T follicular helper cell (primary cell): ENCODE data around the gene MGRN1.

Experiments used
- DNase-seq: peaks from one replicate; pipeline ENCODE4 v3.0.0-alpha.2; 2020; ENCODE audit warnings: low read depth

The MGRN1 gene

GRCh38 chr16:4675864-4676786, 51.5 kb downstream of the MGRN1 start:
- peak; percentile 47 for DNase-seq

GRCh38 chr16:4676831-4677230, 52.2 kb downstream of the MGRN1 start:
- no peak for DNase-seq

GRCh38 chr16:4677390-4677789, 52.8 kb downstream of the MGRN1 start:
- no peak for DNase-seq

DNA sequence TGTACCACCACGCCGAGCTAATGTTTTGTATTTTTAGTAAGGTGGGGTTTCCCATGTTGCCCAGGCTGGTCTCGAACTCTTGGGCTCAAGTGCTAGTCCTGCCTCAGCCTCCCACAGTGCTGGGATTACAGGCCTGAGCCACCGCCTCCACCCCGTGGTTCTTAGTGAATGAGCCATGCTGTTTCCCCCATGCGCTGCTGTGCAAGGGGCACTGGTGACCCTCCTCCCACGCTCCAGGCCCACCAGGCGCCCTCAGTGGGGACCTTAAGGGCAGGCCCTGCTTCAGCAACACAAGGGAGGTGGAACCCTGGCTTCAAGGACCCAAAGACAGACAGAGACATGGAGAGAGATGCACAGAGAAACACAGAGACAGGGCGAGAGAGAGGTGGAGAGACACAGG, 53.4 kb downstream of the MGRN1 start:
- DNase-seq = no peak

GRCh38 chr16:4678596-4678995, 54.0 kb downstream of the MGRN1 start:
- DNase-seq = no peak

DNA sequence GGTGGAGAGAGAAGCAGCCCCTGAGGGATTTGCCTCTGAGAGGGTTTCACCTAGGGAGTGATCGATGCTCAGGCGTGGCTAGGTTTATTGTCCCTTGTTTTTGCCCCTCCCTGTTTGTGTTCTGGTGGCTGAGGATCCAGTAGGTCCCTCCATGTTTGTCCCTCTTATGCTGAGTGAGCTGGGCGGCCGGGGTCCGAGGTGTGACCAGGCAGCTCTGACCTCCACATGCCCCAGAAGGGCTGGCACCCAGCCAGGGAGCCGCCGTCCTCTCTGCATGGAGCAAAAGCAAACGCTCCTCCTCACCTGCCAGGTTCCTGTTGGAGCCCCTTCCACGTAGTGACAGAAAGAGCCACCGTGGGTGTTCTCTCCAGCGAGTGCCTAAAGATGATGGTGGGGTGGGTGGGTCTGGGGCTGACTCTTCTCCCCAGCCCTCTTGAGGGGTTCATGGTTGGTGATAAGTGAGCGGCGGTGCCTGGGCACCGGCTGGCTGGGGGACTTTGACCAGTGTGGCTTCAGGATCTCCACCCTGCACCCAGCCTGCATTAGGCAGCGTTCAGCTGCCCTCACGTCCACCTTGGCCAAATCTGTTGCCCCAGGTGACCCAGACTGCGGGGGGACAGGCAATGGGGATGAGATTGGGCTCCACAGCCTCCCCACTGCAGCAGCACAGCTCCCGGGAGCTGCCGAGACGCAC, 54.7 kb downstream of the MGRN1 start:
- DNase-seq = no peak

DNA sequence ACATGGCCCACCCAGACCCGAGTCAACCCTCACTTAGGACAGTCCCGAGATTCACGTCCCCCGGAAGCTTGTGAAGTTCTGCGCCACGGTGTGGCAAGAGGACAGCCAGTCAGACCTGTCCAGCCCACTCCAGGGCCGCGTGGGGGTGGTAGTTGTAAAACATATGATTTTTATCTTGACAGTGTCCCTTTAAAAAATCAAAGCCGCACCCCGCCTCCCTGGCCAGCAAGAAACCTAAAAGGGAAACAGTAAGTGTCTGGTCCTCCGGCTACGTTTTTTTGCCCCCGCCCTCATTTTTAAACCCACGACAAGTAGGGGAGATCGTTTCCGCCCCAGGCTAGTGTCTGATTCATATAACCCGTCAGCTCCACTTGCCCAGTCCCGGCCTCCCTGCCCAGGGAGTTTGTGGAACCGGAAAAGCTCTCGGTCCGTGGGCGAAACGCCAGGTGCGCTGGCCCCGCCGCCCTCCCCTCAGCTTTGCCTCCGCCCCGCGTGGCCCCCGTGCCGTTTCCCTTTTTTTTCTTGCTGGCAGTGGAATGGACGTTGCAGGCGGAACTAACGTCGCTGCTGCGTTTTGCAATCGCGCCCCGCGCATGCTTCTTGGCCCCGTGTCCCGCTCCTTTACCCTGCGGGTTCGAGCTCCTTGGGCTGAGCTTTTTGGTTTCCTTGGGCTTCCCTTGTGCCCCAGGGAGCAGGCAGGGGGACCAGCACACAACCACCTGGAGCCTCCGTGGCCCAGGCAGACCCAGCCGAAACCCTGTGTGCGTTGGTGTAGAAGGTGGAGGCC, 55.4 kb downstream of the MGRN1 start:
- DNase-seq = no peak

DNA sequence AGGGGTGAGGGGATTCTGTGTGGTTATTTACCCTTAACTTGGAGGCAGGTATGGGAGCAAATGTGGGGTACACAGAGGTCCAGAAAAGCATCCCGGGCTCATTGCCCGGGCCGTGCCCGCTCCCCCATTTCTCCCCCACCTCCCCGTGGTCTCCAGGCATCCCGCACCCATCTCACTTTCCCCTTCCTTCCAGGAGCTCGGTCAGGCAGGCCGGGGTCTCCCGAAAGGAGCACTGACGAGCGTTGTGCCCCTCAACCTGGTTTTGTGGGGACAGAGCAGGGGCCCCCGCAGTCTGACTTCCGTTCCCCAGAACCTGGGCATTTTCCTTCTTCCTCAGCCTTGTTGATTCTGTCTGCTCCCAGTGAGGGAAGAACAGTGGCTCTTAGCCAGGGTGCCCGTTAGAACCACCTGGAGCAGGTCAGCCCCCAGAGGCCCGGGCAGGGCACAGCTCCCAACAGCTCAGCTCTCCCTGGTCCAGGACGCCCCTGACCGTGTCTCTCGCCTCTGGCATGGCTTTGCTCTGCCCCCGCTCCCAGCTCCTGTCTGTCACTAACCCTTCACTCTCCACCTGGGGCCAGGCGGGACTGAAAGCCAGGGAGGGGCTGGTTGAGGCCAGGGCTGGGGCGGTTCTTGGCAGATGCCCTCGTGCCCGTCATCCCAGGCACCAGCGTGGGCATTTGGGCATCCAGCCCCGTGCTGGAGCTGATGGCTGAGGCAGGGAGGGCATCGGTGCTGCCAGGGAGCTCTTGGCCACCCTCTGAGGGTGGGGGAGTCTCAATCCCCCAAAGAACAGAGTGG, 56.2 kb downstream of the MGRN1 start:
- DNase-seq = no peak

DNA sequence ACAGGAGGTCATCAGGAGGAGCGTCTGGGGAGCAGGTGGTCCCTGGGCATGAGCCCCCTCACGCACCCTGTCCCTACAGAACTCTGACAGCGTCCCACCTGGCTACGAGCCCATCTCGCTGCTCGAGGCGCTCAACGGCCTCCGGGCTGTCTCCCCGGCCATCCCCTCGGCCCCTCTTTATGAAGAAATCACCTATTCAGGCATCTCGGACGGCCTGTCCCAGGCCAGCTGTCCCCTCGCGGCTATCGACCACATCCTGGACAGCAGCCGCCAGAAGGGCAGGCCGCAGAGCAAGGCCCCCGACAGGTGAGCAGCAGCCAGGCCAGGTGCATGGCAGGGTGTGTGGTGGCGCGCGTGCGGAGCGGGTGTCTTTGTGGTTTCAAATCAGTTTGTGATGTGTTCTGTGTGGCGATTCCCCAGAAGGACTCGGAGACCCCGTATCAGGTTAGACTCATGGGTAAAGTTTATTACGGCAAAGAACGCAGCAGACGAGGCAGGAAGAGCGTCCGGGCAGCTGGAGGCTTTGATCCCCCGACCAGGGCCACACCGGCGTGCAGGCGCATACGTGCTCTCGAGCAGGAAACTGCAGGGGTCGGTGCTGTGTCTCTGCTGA, 57.0 kb downstream of the MGRN1 start:
- no peak for DNase-seq

GRCh38 chr16:4682084-4682591, 57.5 kb downstream of the MGRN1 start:
- no peak for DNase-seq

DNA sequence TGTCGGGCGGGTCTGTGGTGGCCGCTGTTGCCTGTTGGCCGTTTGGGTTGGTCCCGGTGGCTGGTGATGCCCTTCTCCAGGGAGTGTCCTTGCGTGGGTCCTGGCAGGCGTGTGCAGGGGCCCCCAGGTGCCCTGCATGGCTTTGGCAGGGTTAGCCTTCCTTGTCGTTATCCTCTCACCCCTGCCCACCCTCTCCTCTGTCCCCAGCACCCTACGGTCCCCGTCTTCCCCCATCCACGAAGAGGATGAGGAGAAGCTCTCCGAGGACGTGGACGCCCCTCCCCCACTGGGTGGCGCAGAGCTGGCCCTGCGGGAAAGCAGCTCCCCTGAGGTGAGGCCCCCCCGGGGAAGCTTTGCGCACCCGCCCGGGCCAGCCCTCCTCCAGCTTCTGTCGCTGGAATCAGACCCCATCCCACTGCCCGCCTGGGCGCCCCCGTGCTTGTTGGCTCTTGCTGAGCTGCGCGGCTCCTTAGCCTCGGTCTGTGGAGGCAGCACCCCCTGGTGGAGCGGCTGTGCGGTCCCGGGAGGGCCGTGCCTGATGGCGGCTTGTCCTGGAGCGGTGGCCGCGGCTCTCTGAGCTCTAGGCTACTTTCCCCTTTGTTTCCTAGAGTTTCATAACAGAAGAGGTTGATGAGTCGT, 58.1 kb downstream of the MGRN1 start:
- DNase-seq = no peak

DNA sequence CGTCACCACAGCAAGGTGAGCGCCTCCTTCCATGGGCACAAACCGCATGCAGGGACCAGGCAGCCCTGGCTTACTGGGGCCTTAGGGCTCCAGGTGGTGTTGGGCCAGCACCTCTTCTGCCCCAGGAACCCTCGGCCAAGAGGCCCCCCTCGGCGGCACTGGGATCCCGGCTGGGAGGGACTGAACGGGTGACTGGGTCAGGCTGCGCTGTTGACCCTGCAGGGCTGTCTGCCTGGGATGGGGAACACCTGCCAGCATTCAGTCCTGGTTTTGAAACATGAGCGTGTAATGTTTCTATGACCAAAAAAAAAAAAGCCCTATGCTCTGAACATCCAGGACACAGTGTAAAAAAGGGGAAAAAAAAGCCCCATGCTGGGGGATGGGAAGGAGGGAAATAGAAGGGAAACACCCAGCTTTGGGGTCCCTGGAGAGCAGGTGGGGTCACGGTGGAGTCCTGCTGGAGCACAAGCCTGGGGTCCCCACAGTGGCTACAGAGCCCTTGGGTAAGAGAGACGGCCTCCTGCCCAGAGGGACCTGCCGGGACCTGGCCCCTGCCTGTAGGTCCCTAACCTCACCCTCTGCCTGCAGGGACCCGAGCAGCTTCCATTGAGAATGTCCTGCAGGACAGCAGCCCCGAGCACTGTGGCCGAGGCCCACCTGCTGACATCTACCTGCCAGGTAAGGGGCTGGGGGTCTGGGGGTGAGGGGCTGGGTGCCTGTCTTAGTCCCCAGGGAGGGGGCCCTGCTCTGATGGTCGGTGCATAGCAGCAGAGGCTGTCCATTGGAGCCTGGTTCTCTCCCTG, 58.8 kb downstream of the MGRN1 start:
- no peak for DNase-seq

DNA sequence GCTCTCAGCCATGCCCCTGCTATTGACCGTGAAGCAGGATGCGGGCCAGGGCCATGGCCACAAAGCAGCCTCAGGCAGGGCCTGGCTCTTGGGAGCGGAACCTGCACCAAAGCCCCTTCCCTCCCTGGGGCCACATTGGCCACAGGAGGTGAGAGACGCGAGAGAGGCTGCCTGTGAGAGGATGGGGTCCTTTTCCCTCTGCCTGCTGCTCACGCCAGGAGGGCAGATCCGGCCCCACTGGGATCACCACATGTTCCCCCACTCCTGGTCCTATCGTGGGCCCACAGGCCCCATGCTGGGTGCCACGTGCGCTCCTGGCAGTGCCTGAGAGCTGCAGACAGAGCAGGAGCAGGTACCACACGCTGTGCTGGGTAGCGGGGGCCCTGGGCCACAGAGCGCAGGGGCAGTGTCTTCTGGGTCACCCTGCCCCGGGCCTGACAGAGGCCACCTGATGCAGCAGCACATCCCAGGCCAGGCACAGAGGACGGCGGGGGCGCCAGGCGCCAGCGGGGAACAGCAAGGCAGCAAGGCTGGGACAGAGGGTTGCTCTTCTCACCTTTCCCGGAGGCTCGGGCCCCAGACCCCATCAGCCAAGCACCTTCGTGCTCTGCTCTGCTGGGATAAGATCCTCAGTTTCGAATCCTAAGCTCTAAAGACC, 59.6 kb downstream of the MGRN1 start:
- no peak for DNase-seq

- no peak for DNase-seq
Measured at GRCh38 chr16:4684763-4685162, 60.1 kb downstream of the MGRN1 start.

GRCh38 chr16:4685292-4685691, 60.7 kb downstream of the MGRN1 start:
- DNase-seq = no peak

- no peak for DNase-seq
Measured at GRCh38 chr16:4685776-4686496, 61.3 kb downstream of the MGRN1 start.

GRCh38 chr16:4686497-4687210, 62.0 kb downstream of the MGRN1 start:
- no peak for DNase-seq

DNA sequence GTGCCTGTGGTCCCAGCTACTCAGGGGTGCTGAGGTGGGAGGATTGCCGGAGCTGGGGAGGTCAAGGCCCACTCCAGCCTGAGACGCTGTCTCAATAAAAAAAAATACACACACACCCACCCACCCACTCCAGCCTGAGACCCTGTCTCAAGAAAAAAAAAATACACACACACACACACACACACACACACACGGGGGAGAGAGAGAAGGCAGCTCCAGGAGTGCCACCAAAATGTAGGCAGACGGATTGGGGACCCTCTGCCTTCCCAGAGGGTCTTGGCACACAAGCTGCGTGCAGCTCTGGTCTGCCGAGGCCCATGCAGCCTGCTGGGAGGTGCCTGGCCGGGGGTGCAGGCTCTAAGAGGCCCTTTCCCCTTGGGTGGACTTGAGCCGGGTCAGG, 62.8 kb downstream of the MGRN1 start:
- no peak for DNase-seq
